SU-DHL-6 (cell line): Measurements from ENCODE around the gene EXOC2.

Source experiments
- H2AFZ ChIP-seq: fragments of 200-600 bp; sonication (generic); 2 replicates; pipeline ENCODE4 v1.6.1; 2014; ENCODE audit warnings: low read depth, mild to moderate bottlenecking, moderate library complexity, mixed read lengths, antibody characterized with exemption, low read length; ENCODE audit not compliant: severe bottlenecking
- H3F3A ChIP-seq: fragments of 200-600 bp; shearing (Covaris generic); 2 replicates; pipeline ENCODE4 v1.6.0; 2016; ENCODE audit warnings: antibody characterized with exemption, mild to moderate bottlenecking; ENCODE audit not compliant: insufficient read depth
- H3K27ac ChIP-seq: fragments of 200-600 bp; sonication (generic); 2 replicates; pipeline ENCODE4 v1.5.1; 2016; ENCODE audit warnings: low read depth, mild to moderate bottlenecking, low read length, moderate library complexity, mixed read lengths
- H3K27me3 ChIP-seq: fragments of 200-600 bp; sonication (generic), shearing (Covaris generic); 2 replicates; pipeline ENCODE4 v1.6.0; 2014; ENCODE audit warnings: mild to moderate bottlenecking, low read length
- H3K36me3 ChIP-seq: fragments of 200-600 bp; sonication (generic); 2 replicates; pipeline ENCODE4 v1.6.1; 2014; ENCODE audit warnings: mild to moderate bottlenecking, low read length, mixed read lengths
- H3K4me2 ChIP-seq: fragments of 300-600, 200-600 bp; shearing (Covaris generic), sonication (generic); 2 replicates; pipeline ENCODE4 v1.6.0; 2014; ENCODE audit warnings: low read length, low read depth, mild to moderate bottlenecking; ENCODE audit not compliant: poor library complexity, severe bottlenecking
- H3K4me3 ChIP-seq: fragments of 200-600 bp; sonication (generic); 2 replicates; pipeline ENCODE4 v1.5.1; 2014; ENCODE audit warnings: antibody characterized with exemption, low read length, mild to moderate bottlenecking, mixed read lengths; ENCODE audit not compliant: insufficient read depth, poor library complexity, severe bottlenecking
- H3K79me2 ChIP-seq: fragments of 200-600 bp; sonication (generic); 2 replicates; pipeline ENCODE4 v1.6.1; 2014; ENCODE audit warnings: mild to moderate bottlenecking, low read length, moderate library complexity; ENCODE audit not compliant: insufficient read depth
- H3K9ac ChIP-seq: fragments of 200-600 bp; sonication (generic); 2 replicates; pipeline ENCODE4 v1.7.0; 2014; ENCODE audit warnings: mild to moderate bottlenecking, low read length
- H3K9me2 ChIP-seq: fragments of 200-600 bp; sonication (generic); replicated peaks from 2 replicates; pipeline ENCODE4 v1.6.1; 2014; ENCODE audit warnings: low read length; ENCODE audit not compliant: insufficient read depth
- H3K9me3 ChIP-seq: fragments of 200-600 bp; sonication (generic); 2 replicates; pipeline ENCODE4 v1.6.1; 2014; ENCODE audit warnings: low read length, mixed read lengths; ENCODE audit not compliant: insufficient read depth
- H4K20me1 ChIP-seq: fragments of 200-600 bp; sonication (generic); 2 replicates; pipeline ENCODE4 v1.6.1; 2014; ENCODE audit warnings: low read depth, mild to moderate bottlenecking, antibody characterized with exemption, low read length, moderate library complexity, mixed read lengths
- EZH2phosphoT487 ChIP-seq: fragments of 200-600 bp; sonication (generic), shearing (Covaris generic); conservative IDR thresholded peaks from 2 replicates; pipeline ENCODE4 v1.6.1; 2018; ENCODE audit warnings: mild to moderate bottlenecking, antibody characterized with exemption, low read length, moderate library complexity, mixed read lengths
- TF ChIP-seq, protein P1 (sequence below): fragments of 200-600 bp; sonication (generic); IDR thresholded peaks from one replicate; pipeline ENCODE4 v1.5.1; 2017; ENCODE audit warnings: antibody characterized with exemption, mild to moderate bottlenecking, low read length, moderate library complexity; ENCODE audit not compliant: insufficient read depth, poor library complexity, severe bottlenecking

The EXOC2 gene

DNA sequence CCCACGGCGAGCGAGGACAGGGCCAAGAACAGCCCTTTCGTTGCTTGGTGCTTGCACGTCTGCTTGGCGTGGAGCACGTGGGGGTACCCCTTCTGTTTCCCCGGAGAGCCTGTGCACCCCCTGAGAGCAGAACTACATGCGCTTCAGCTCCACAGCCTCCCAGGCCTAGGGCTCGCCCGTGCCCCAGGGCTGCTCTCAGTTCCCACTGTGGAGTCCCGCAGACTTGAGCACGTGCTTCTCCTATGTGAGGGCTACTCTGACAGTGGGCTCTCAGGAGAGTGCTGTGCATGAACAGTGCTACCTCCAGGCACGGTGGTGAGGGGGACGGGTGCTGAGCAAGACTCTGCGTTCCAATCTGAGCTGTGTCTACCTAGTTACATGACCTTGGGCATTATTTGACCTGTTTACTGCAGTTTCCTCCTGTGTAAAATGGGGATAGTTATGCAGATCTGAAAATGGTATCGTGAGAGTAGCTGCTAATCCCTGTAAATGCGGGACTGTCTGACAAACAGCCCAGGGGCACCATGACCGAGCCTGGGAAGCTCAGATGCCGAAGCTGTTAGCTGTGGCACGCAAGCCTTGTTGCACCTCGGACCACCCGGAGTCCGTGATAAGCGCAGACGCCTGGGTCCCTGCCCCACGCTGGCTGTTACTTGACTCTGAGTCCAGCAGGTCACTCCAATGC is 219.0 kb downstream of the EXOC2 start:
- Histone ChIP-seq H2AFZ (no peak overlapping the region), H3K9ac (no peak overlapping the region), H3K9me2 (no peaks in the 10 kb centered on the region), H3K36me3 (no peaks in the 10 kb centered on the region), H3F3A (no peaks in the 10 kb centered on the region; the same call in 1 of the 2 replicates), H3K9me3 (no peaks in the 10 kb centered on the region), H3K27ac (no peak overlapping the region), H3K79me2 (no peaks in the 10 kb centered on the region), H4K20me1 (no peaks in the 10 kb centered on the region), H3K27me3 (no peaks in the 10 kb centered on the region), H3K4me2 (no peak overlapping the region), H3K4me3 (no peak overlapping the region)
- TF ChIP-seq, protein P1, sequence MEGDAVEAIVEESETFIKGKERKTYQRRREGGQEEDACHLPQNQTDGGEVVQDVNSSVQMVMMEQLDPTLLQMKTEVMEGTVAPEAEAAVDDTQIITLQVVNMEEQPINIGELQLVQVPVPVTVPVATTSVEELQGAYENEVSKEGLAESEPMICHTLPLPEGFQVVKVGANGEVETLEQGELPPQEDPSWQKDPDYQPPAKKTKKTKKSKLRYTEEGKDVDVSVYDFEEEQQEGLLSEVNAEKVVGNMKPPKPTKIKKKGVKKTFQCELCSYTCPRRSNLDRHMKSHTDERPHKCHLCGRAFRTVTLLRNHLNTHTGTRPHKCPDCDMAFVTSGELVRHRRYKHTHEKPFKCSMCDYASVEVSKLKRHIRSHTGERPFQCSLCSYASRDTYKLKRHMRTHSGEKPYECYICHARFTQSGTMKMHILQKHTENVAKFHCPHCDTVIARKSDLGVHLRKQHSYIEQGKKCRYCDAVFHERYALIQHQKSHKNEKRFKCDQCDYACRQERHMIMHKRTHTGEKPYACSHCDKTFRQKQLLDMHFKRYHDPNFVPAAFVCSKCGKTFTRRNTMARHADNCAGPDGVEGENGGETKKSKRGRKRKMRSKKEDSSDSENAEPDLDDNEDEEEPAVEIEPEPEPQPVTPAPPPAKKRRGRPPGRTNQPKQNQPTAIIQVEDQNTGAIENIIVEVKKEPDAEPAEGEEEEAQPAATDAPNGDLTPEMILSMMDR, result no peak
- TF ChIP-seq EZH2phosphoT487, result no peak

DNA sequence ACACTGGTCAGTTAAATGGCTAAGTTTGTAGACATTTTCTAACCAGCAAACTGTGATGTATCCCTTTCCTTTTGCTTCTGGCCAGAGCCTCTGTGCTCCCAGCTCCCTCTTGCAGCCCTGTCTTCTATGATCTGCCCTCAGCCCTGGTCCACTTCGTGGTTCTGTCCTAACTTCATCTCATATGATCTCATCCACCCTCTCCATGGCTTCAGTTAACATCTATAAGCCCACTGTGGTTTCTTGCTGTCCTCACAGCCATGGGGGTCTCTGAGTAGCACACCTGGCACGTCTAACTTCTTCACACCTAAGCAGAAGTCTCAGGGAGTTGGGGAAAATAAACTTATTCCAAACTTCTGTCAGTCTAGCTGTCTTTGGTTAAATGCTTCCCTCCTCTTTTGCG is 219.6 kb downstream of the EXOC2 start:
- no peaks in the 10 kb centered on the region for H3K79me2 ChIP-seq

DNA sequence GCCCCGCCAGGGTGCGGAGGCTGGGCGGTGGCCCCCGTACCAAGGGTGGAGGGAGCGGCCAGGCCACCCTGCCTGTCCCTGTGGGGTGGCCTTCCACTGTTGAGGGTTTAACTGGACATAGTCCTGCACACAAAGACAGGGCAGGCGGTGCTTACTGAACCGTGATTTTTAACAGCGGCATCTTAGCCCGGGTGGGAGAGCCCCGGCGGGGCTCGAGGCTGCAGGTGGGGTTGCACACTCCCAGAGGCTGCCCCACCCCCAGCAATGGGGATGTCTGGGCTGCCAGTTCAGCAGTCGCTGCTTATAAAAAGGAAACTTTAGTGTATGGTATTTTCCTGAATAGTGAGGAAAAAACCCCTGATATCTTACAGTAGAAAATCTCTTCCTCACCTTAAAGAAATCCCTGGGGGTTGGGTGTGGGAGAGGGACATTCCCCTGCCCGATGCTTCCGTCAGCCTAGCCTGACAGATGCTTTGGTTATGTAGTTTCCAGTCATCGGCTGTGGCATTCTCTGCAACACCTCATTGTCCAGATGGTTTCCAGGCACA is 222.0 kb downstream of the EXOC2 start:
- no peak overlapping the region for H2AFZ ChIP-seq
- no peaks in the 10 kb centered on the region for H3K9me3 ChIP-seq
- no peak overlapping the region for H3K4me3 ChIP-seq
- no peaks in the 10 kb centered on the region; the same call in 1 of the 2 replicates for H3F3A ChIP-seq
- no peaks in the 10 kb centered on the region for H4K20me1 ChIP-seq
- no peaks in the 10 kb centered on the region for H3K9me2 ChIP-seq
- no peak for TF ChIP-seq EZH2phosphoT487
- TF ChIP-seq, protein P1, result no peak
- H3K4me2 ChIP-seq, result peak overlapping the region; percentile 37
- no peak overlapping the region for H3K27ac ChIP-seq
- no peaks in the 10 kb centered on the region for H3K79me2 ChIP-seq
- H3K27me3 ChIP-seq, result no peaks in the 10 kb centered on the region
- H3K9ac ChIP-seq, result peak overlapping the region; percentile 1; the same call in 1 of the 2 replicates
- H3K36me3 ChIP-seq, result no peaks in the 10 kb centered on the region

More for the DNA sequence above, 219.6 kb downstream of the EXOC2 start:
- Histone ChIP-seq H3K4me3 (no peak overlapping the region), H3K27ac (no peak overlapping the region), H3F3A (no peaks in the 10 kb centered on the region; the same call in 1 of the 2 replicates), H4K20me1 (no peaks in the 10 kb centered on the region), H3K9me2 (no peaks in the 10 kb centered on the region), H2AFZ (no peak overlapping the region), H3K9ac (no peak overlapping the region), H3K27me3 (no peaks in the 10 kb centered on the region), H3K4me2 (no peak overlapping the region), H3K36me3 (no peaks in the 10 kb centered on the region), H3K9me3 (no peaks in the 10 kb centered on the region)
- TF ChIP-seq EZH2phosphoT487, result no peak
- TF ChIP-seq, protein P1, result no peak
